Endothelial cell of umbilical vein (primary cell): ENCODE measurements around the gene ECEL1. TPM values are rescaled to one million over a fixed set of nuclear protein-coding genes. Genes with fewer than 3 reads are reported as not detected.

Experiments used
- BruUV-seq: library from RNA; stranded (reverse); fragments of 400-500 nt; replicated peaks from 2 replicates; lab custom pipeline; 2021; lab: Mats Ljungman, UMichigan
- CTCF ChIA-PET: fragments of 300-600, 350-600 bp; sonication (Branson Sonifier 250); formaldehyde crosslinking; loops from one replicate; lab custom pipeline; 2021; ENCODE audit warnings: antibody characterized with exemption, inconsistent platforms; lab: Charles Lee
- POLR2A ChIA-PET: fragments of 300-600, 350-600 bp; sonication (Branson Sonifier 250); formaldehyde crosslinking; loops from one replicate; lab custom pipeline; 2021; ENCODE audit warnings: antibody characterized with exemption, inconsistent platforms; lab: Charles Lee
- DNase-seq: peaks from one replicate; pipeline ENCODE4 v3.0.0-alpha.2; 2011; ENCODE audit warnings: low read depth, low spot score
- FAIRE-seq: peaks from 2 replicates; lab custom pipeline; 2011; peaks lifted over from hg19 to GRCh38; lab: Jason Lieb, UNC
- H2AFZ ChIP-seq: 2 replicates; pipeline ENCODE4 v1.6.0; 2012; ENCODE audit warnings: low read depth, low read length, control low read depth, inconsistent platforms
- H3K27ac ChIP-seq: 2 replicates; pipeline ENCODE4 v1.5.1; 2011; ENCODE audit warnings: low read depth, mild to moderate bottlenecking, control low read depth, low read length, moderate library complexity; ENCODE audit not compliant: insufficient read depth
- H3K27me3 ChIP-seq, 2 experiments: 2 replicates each; pipeline versions ENCODE4 v1.6.0 to v1.6.1; 2011; ENCODE audit warnings: low read length in 2 of 2, mixed read lengths in 1 of 2; ENCODE audit not compliant: control insufficient read depth in 2 of 2, insufficient read depth in 2 of 2
- H3K36me3 ChIP-seq, 2 experiments: 2 replicates in 1 of 2; 3 replicates in 1 of 2; pipeline ENCODE4 v1.5.1; 2011; ENCODE audit warnings: low read length in 2 of 2, mild to moderate bottlenecking in 1 of 2, moderate library complexity in 1 of 2; ENCODE audit not compliant: control insufficient read depth in 2 of 2, insufficient read depth in 2 of 2; ENCODE audit errors: extremely low read depth in 1 of 2
- H3K4me1 ChIP-seq: 3 replicates; pipeline ENCODE4 v1.5.1; 2011; ENCODE audit warnings: mild to moderate bottlenecking, low read length; ENCODE audit not compliant: control insufficient read depth, insufficient read depth; ENCODE audit errors: extremely low read depth
- H3K4me2 ChIP-seq: 2 replicates; pipeline ENCODE4 v1.6.1; 2011; ENCODE audit warnings: low read length, control low read depth, mixed read lengths; ENCODE audit not compliant: insufficient read depth
- H3K4me3 ChIP-seq, 3 experiments: fragments of 200-600 bp in 1 of 3; sonication (generic), shearing (Covaris generic) in 1 of 3; replicated peaks in 1 of 3; 2 replicates each; pipeline ENCODE4 v1.5.1; 2011 to 2016; ENCODE audit warnings: control low read depth in 3 of 3, low read length in 3 of 3, mild to moderate bottlenecking in 2 of 3, inconsistent platforms in 1 of 3, low read depth in 1 of 3, moderate library complexity in 1 of 3; ENCODE audit not compliant: insufficient read depth in 1 of 3
- H3K79me2 ChIP-seq: 2 replicates; pipeline ENCODE4 v1.6.0; 2012; ENCODE audit warnings: low read length, inconsistent platforms; ENCODE audit not compliant: control insufficient read depth, insufficient read depth
- H3K9ac ChIP-seq: replicated peaks from 2 replicates; pipeline ENCODE3; 2011; ENCODE audit warnings: low read length, control low read depth; ENCODE audit not compliant: insufficient read depth; ENCODE audit errors: extremely low read depth
- H3K9me1 ChIP-seq: replicated peaks from 3 replicates; pipeline ENCODE4 v1.6.0; 2011; ENCODE audit warnings: mild to moderate bottlenecking, low read length; ENCODE audit not compliant: control insufficient read depth, insufficient read depth; ENCODE audit errors: extremely low read depth
- H3K9me3 ChIP-seq: replicated peaks from 2 replicates; pipeline ENCODE4 v1.5.1; 2012; ENCODE audit warnings: low read length, inconsistent platforms; ENCODE audit not compliant: control insufficient read depth, insufficient read depth
- H4K20me1 ChIP-seq: replicated peaks from 2 replicates; pipeline ENCODE3; 2011; ENCODE audit warnings: mild to moderate bottlenecking, low read length; ENCODE audit not compliant: control insufficient read depth, insufficient read depth; ENCODE audit errors: extremely low read depth
- EZH2 ChIP-seq: IDR thresholded peaks from 2 replicates; pipeline ENCODE4 v1.6.1; 2012; ENCODE audit warnings: borderline replicate concordance, low read depth, mild to moderate bottlenecking, moderate library complexity, low read length, inconsistent platforms; ENCODE audit not compliant: severe bottlenecking
- FOS ChIP-seq: IDR thresholded peaks from 2 replicates; pipeline ENCODE4 v1.6.1; 2011; ENCODE audit warnings: mild to moderate bottlenecking, low read length, moderate library complexity, borderline replicate concordance; ENCODE audit not compliant: insufficient read depth
- GATA2 ChIP-seq: IDR thresholded peaks from 2 replicates; pipeline ENCODE4 v1.7.0; 2011; ENCODE audit warnings: low read depth, mild to moderate bottlenecking, moderate library complexity, mixed read lengths, low read length; ENCODE audit not compliant: insufficient read length, insufficient read depth
- JUN ChIP-seq: IDR thresholded peaks from 2 replicates; pipeline ENCODE4 v1.6.1; 2011; ENCODE audit warnings: borderline replicate concordance, low read depth; ENCODE audit not compliant: insufficient read length, insufficient read depth
- MYC ChIP-seq: IDR thresholded peaks from one replicate; pipeline ENCODE4 v1.6.1; 2011; ENCODE audit warnings: mild to moderate bottlenecking, low read depth, low read length
- POLR2A ChIP-seq: IDR thresholded peaks from 2 replicates; pipeline ENCODE4 v1.6.1; 2012; ENCODE audit warnings: low read depth, mild to moderate bottlenecking, control low read depth, low read length
- POLR2AphosphoS5 ChIP-seq: IDR thresholded peaks from 2 replicates; pipeline ENCODE4 v1.6.1; 2012; ENCODE audit warnings: low read depth, mild to moderate bottlenecking, control low read depth, low read length, moderate library complexity; ENCODE audit not compliant: insufficient read depth
- dilution Hi-C: fragments of 300-500 bp; cut with MboI; formaldehyde crosslinking; loops from one replicate; pipeline ENCODE4 v1.15.0; 2019; ENCODE audit warnings: low sequenced_read_pairs; ENCODE audit not compliant: extremely low pct_ligation_motif_present
- intact Hi-C: fragments of 100-400 bp; cut with micrococcal nuclease; formaldehyde crosslinking; loops from one replicate; pipeline ENCODE4 v1.10.0; 2022
- polyA plus RNA-seq, 4 experiments: library from polyadenylated mRNA; depleted of rRNA in 3 of 4; stranded (reverse) in 3 of 4; unstranded in 1 of 4; fragments of >200 nt; gene quantifications; 2 replicates each; pipeline versions ENCODE4 v1.2.1 to v1.2.3, GENCODE V29; 2011 to 2012; ENCODE audit warnings: missing spikeins in 1 of 4
- total RNA-seq: library from RNA; stranded (reverse); gene quantifications from 2 replicates; pipeline ENCODE4 v1.2.3, GENCODE V29; 2021
- TF ChIP-seq, protein P1 (sequence below), 2 donors: IDR thresholded peaks; 1 replicate in 1 of 2; 2 replicates in 1 of 2; pipeline ENCODE4 v1.5.1; 2011; ENCODE audit warnings: low read length in 2 of 2, mild to moderate bottlenecking in 2 of 2, moderate library complexity in 2 of 2, control low read depth in 1 of 2, inconsistent platforms in 1 of 2, low read depth in 1 of 2; ENCODE audit not compliant: insufficient read depth in 1 of 2; ENCODE audit errors: extremely low read depth in 1 of 2
- TF ChIP-seq, protein P2 (sequence below): IDR thresholded peaks from 2 replicates; pipeline ENCODE4 v1.6.1; 2011; ENCODE audit not compliant: insufficient read depth, insufficient read length

The ECEL1 gene
- total and polyA plus RNA-seq, 2 donors (not counting 3 experiments of a cell fraction or from before 2014, with no cell fraction given) = not detected

GRCh38 chr2:232435375-232435648, 52.3 kb downstream of the ECEL1 start:
- Histone ChIP-seq H3K9me1 (no peaks in the 10 kb centered on the region), H3K79me2 (no peaks in the 10 kb centered on the region), H3K4me3 (no peak overlapping the region), H4K20me1 (no peaks in the 10 kb centered on the region), H3K27me3 (peaks cover 0 to 2% of the 10 kb centered on the region in 2 experiments), H3K9me3 (no peaks in the 10 kb centered on the region), H2AFZ (no peak overlapping the region), H3K4me2 (no peak overlapping the region), H3K36me3 (no peaks in the 10 kb centered on the region), H3K9ac (no peak overlapping the region), H3K4me1 (no peaks in the 10 kb centered on the region), H3K27ac (no peak overlapping the region)
- intact Hi-C loops = no loop called here
- FAIRE-seq (no peak), DNase-seq (no peak)
- no peak for TF ChIP-seq MYC
- no peak for TF ChIP-seq JUN
- no peak for TF ChIP-seq POLR2A
- no TSS peak for BruUV-seq
- dilution Hi-C loops = no loop called here
- ChIA-PET CTCF (interaction anchor here (0.8 to 3.7 kb wide), 9 partner anchors 23 to 534 kb away, joined by 3 to 26 read pairs (median 3); no protein-coding TSS in a partner anchor), POLR2A (no interaction called here)

- dilution Hi-C loops (no loop called here), intact Hi-C loops (no loop called here)
- TF ChIP-seq FOS (no peak), JUN (no peak), EZH2 (no peak), GATA2 (no peak), POLR2AphosphoS5 (no peak), POLR2A (no peak), MYC (no peak)
- TF ChIP-seq, protein P1, sequence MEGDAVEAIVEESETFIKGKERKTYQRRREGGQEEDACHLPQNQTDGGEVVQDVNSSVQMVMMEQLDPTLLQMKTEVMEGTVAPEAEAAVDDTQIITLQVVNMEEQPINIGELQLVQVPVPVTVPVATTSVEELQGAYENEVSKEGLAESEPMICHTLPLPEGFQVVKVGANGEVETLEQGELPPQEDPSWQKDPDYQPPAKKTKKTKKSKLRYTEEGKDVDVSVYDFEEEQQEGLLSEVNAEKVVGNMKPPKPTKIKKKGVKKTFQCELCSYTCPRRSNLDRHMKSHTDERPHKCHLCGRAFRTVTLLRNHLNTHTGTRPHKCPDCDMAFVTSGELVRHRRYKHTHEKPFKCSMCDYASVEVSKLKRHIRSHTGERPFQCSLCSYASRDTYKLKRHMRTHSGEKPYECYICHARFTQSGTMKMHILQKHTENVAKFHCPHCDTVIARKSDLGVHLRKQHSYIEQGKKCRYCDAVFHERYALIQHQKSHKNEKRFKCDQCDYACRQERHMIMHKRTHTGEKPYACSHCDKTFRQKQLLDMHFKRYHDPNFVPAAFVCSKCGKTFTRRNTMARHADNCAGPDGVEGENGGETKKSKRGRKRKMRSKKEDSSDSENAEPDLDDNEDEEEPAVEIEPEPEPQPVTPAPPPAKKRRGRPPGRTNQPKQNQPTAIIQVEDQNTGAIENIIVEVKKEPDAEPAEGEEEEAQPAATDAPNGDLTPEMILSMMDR (IDR thresholded peaks at IDR 0.05; ENCODE audit: extremely low read depth in 1 of 2, insufficient read depth in 1 of 2, low read depth in 1 of 2, low read length in 2 of 2) = no peak
- TF ChIP-seq, protein P2, sequence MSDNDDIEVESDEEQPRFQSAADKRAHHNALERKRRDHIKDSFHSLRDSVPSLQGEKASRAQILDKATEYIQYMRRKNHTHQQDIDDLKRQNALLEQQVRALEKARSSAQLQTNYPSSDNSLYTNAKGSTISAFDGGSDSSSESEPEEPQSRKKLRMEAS = no peak
- H3K79me2 ChIP-seq = no peaks in the 10 kb centered on the region
- no peak overlapping the region for H3K4me2 ChIP-seq
- no peak overlapping the region for H3K9ac ChIP-seq
- no peaks in the 10 kb centered on the region for H3K9me3 ChIP-seq
- no peak overlapping the region for H3K27ac ChIP-seq
- H3K9me1 ChIP-seq = no peaks in the 10 kb centered on the region
- no TSS peak for BruUV-seq
- POLR2A ChIA-PET = no interaction called here
- H3K27me3 ChIP-seq = peaks cover 0 to 2% of the 10 kb centered on the region in 2 experiments
- no peaks in the 10 kb centered on the region for H4K20me1 ChIP-seq
- no peaks in the 10 kb centered on the region for H3K4me1 ChIP-seq
- no peak for DNase-seq
- CTCF ChIA-PET = interaction anchor here (0.6 to 3.7 kb wide), 10 partner anchors 22 to 534 kb away, joined by 3 to 26 read pairs (median 3); no protein-coding TSS in a partner anchor
- FAIRE-seq = no peak
- H3K4me3 ChIP-seq = no peak overlapping the region
- no peaks in the 10 kb centered on the region for H3K36me3 ChIP-seq
- H2AFZ ChIP-seq = no peak overlapping the region
Observed at GRCh38 chr2:232434563-232435374, 52.9 kb downstream of the ECEL1 start.
